Loucy (cell line): ENCODE data around the gene ANKK1.

ENCODE experiments used
- H2AFZ ChIP-seq: fragments of 200-600 bp; sonication (generic); 2 replicates; pipeline ENCODE4 v1.6.0; 2016; ENCODE audit warnings: antibody characterized with exemption, mild to moderate bottlenecking, low read length, moderate library complexity
- H3F3A ChIP-seq: fragments of 200-600 bp; 2 replicates; pipeline ENCODE4 v1.6.0; 2016; ENCODE audit warnings: antibody characterized with exemption, low read depth, mild to moderate bottlenecking
- H3K27me3 ChIP-seq: fragments of 200-600 bp; sonication (generic); 2 replicates; pipeline ENCODE4 v1.6.1; 2014; ENCODE audit warnings: low read length, mild to moderate bottlenecking; ENCODE audit not compliant: insufficient read depth, poor library complexity, severe bottlenecking
- H3K36me3 ChIP-seq: fragments of 200-600 bp; sonication (generic); 2 replicates; pipeline ENCODE4 v1.6.1; 2016; ENCODE audit warnings: low read length; ENCODE audit not compliant: insufficient read depth
- H3K4me1 ChIP-seq: fragments of 200-600 bp; sonication (generic); 2 replicates; pipeline ENCODE4 v1.5.1; 2014; ENCODE audit warnings: low read length, mild to moderate bottlenecking; ENCODE audit not compliant: insufficient read depth, poor library complexity, severe bottlenecking
- H3K4me2 ChIP-seq: fragments of 200-600 bp; sonication (generic); 2 replicates; pipeline ENCODE4 v1.6.0; 2014; ENCODE audit warnings: antibody characterized with exemption, low read length, low read depth, mild to moderate bottlenecking; ENCODE audit not compliant: poor library complexity, severe bottlenecking
- H3K4me3 ChIP-seq: fragments of 200-600 bp; sonication (generic); 2 replicates; pipeline ENCODE4 v1.5.1; 2014; ENCODE audit warnings: low read length, mild to moderate bottlenecking, mixed read lengths; ENCODE audit not compliant: poor library complexity, severe bottlenecking
- H3K79me2 ChIP-seq: fragments of 200-600 bp; sonication (generic); 2 replicates; pipeline ENCODE4 v1.6.1; 2014; ENCODE audit warnings: low read length; ENCODE audit not compliant: insufficient read depth
- H3K9ac ChIP-seq: fragments of 200-600 bp; sonication (generic); 2 replicates; pipeline ENCODE4 v1.6.0; 2014; ENCODE audit warnings: mild to moderate bottlenecking, low read depth, low read length, moderate library complexity; ENCODE audit not compliant: poor library complexity, severe bottlenecking
- H3K9me2 ChIP-seq: fragments of 200-600 bp; sonication (generic); replicated peaks from 2 replicates; pipeline ENCODE4 v1.6.1; 2016; ENCODE audit warnings: low read depth, low read length, mixed read lengths
- H3K9me3 ChIP-seq: fragments of 200-600 bp; sonication (generic); 2 replicates; pipeline ENCODE4 v1.6.1; 2014; ENCODE audit warnings: mild to moderate bottlenecking, antibody characterized with exemption, low read length, low read depth; ENCODE audit not compliant: insufficient read depth
- H4K20me1 ChIP-seq: fragments of 200-600 bp; sonication (generic); 2 replicates; pipeline ENCODE4 v1.6.0; 2014; ENCODE audit warnings: antibody characterized with exemption, low read length, mild to moderate bottlenecking; ENCODE audit not compliant: insufficient read depth, poor library complexity, severe bottlenecking
- CTCF ChIP-seq: fragments of 200-600 bp; sonication (generic); conservative IDR thresholded peaks from 2 replicates; pipeline ENCODE4 v1.5.1; 2014; ENCODE audit warnings: mild to moderate bottlenecking, antibody characterized with exemption, low read length
- EZH2phosphoT487 ChIP-seq: fragments of 200-600 bp; IDR thresholded peaks from 2 replicates; pipeline ENCODE4 v1.6.1; 2018; ENCODE audit warnings: antibody characterized with exemption, mild to moderate bottlenecking, moderate library complexity, borderline replicate concordance

The ANKK1 gene

DNA sequence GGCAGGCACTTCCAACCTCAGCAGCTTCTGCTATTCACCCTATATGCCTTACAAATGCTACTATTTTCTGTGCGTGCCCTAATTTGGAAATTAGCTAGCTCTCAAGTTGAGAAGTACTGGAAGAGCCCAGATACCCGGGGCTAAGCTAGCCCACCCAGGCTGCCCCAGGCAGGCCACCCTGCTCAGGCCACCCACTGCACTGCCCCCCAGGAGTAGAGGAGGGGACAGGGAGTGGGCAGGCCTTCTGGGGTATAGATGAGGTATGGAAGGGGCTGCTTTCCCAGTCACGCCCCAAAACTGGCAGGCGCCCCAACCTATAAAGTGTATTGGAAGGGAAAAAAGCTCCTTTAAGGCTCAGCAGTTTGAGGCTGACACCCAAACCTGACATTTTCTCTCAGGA lies 44.2 kb downstream of the ANKK1 start:
- Histone ChIP-seq H3K27me3 (no peaks in the 10 kb centered on the region), H3K36me3 (no peaks in the 10 kb centered on the region), H4K20me1 (no peaks in the 10 kb centered on the region), H2AFZ (no peak overlapping the region), H3F3A (no peaks in the 10 kb centered on the region), H3K4me1 (no peaks in the 10 kb centered on the region), H3K4me2 (no peak overlapping the region), H3K9me3 (no peaks in the 10 kb centered on the region), H3K79me2 (no peaks in the 10 kb centered on the region), H3K9me2 (no peaks in the 10 kb centered on the region), H3K9ac (no peak overlapping the region), H3K4me3 (no peak overlapping the region)
- TF ChIP-seq CTCF (no peak), EZH2phosphoT487 (no peak)

- no peaks in the 10 kb centered on the region for H3K9me2 ChIP-seq
- H3K27me3 ChIP-seq, result no peaks in the 10 kb centered on the region
- no peak for TF ChIP-seq CTCF
- no peak for TF ChIP-seq EZH2phosphoT487
- no peaks in the 10 kb centered on the region for H3K9me3 ChIP-seq
- no peak overlapping the region for H3K4me3 ChIP-seq
- no peak overlapping the region for H3K4me2 ChIP-seq
- H3K36me3 ChIP-seq, result no peaks in the 10 kb centered on the region
- H4K20me1 ChIP-seq, result no peaks in the 10 kb centered on the region
- H2AFZ ChIP-seq, result no peak overlapping the region
- no peaks in the 10 kb centered on the region for H3K4me1 ChIP-seq
- no peaks in the 10 kb centered on the region for H3F3A ChIP-seq
- H3K79me2 ChIP-seq, result no peaks in the 10 kb centered on the region
- no peak overlapping the region for H3K9ac ChIP-seq
Observed at GRCh38 chr11:113435190-113435968, 47.8 kb downstream of the ANKK1 start.

GRCh38 chr11:113436672-113437252 lies 49.2 kb downstream of the ANKK1 start:
- Histone ChIP-seq H3K36me3 (no peaks in the 10 kb centered on the region), H3F3A (no peaks in the 10 kb centered on the region)

More at GRCh38 chr11:113436672-113437252, 49.2 kb downstream of the ANKK1 start:
- Histone ChIP-seq H3K4me1 (no peaks in the 10 kb centered on the region), H3K9ac (no peak overlapping the region), H3K9me2 (no peaks in the 10 kb centered on the region), H2AFZ (no peak overlapping the region), H3K4me2 (no peak overlapping the region), H3K9me3 (no peaks in the 10 kb centered on the region), H3K27me3 (no peaks in the 10 kb centered on the region), H4K20me1 (no peaks in the 10 kb centered on the region), H3K4me3 (no peak overlapping the region), H3K79me2 (no peaks in the 10 kb centered on the region)
- TF ChIP-seq CTCF (no peak), EZH2phosphoT487 (no peak)
